ENCODE measurements around the gene CYB5R2. TPM values are rescaled to one million over a fixed set of nuclear protein-coding genes. Genes with fewer than 3 reads are reported as not detected.

CYB5R2 gene
- total RNA-seq, 1 experiment from 2014 or later, result 40.3 TPM

DNA sequence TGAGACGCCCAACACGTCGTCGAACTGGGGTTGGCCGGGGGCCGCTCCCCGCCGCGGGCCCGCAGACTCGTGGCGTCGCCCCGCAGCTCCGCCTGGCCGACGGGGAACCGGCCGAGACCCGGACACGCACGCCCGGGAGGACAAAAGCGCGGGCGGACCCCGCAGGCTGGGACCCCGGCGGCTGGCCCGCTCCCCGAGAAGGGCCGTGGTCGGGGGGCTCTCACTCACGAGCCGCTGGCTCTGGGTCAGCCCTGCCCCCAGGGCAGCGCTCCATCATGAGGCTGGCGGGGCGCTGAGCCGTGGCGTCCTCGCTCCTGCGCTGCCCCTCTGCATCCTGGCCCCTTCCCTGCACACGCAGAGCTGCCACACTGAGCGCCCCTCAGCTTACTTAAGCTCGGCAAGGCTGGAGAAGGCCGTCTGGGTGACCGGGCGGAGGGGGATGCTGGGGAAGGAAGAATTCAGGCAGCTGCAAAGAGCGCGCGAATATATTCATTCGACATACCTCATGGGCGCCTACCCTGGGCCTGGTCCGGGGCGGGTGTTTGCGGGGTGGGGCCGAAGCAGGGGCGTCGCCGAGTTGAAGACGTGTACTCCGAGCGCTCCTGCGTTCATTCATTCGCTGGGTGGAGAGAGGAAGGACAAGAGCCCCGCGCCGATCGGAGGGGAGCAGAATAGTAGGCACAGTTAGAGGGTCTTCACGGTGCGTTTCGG lies 579 bp upstream of the CYB5R2 start:
- POLR2A ChIA-PET, result interaction anchor here (1.7 to 2.5 kb wide), 2 partner anchors 17 to 21 kb away, joined by 4 to 7 read pairs; no protein-coding TSS in a partner anchor
- Mint-ChIP-seq H3K36me3 (peaks cover 12% of the 10 kb centered on the region), H3K27ac (peak overlapping the region; percentile 85; the same call in 1 of the 2 replicates), H3K27me3 (ENCODE audit: low read depth) (0 out of 2 replicates have a peak, but pooled peaks cover 4% of the 10 kb centered on the region), H3K4me1 (peaks cover 51% of the 10 kb centered on the region), H3K9me3 (no peaks in the 10 kb centered on the region), H3K4me3 (peak overlapping the region; percentile 78)
- peak; percentile 84 for ATAC-seq
- CTCF ChIA-PET, result interaction anchor here (0.7 to 1.8 kb wide), 6 partner anchors 8 to 254 kb away, joined by 3 to 7 read pairs (median 4); no protein-coding TSS in a partner anchor
- DNase-seq (ENCODE audit: low spot score), result peak; percentile 77
- no peak for TF ChIP-seq ZNF416 (CRISPR knock-in tag; IDR thresholded peaks at IDR 0.05)
- TF ChIP-seq KAT7 (CRISPR knock-in tag; IDR thresholded peaks at IDR 0.05; ENCODE audit: borderline replicate concordance), result no peak
- no peak for TF ChIP-seq ZNF219 (CRISPR knock-in tag; IDR thresholded peaks at IDR 0.05; ENCODE audit: borderline replicate concordance)
- TF ChIP-seq SOX15 (CRISPR knock-in tag; IDR thresholded peaks at IDR 0.05), result no peak
- no peak for TF ChIP-seq CREB1 (CRISPR knock-in tag; IDR thresholded peaks at IDR 0.05)
- TF ChIP-seq NFATC4 (CRISPR knock-in tag; IDR thresholded peaks at IDR 0.05), result no peak
- peak; percentile 80; the same call in 1 of the 2 replicates for TF ChIP-seq HMGXB4 (CRISPR knock-in tag; IDR thresholded peaks at IDR 0.05)
- TF ChIP-seq TP53 (CRISPR knock-in tag; IDR thresholded peaks at IDR 0.05), result 0 out of 2 replicates have a peak, but pooled peaks have one; percentile 53
- peak; percentile 72; the same call in 1 of the 2 replicates for TF ChIP-seq FOXP1 (CRISPR knock-in tag; IDR thresholded peaks at IDR 0.05; ENCODE audit: borderline replicate concordance)
- no peak for TF ChIP-seq ZNF423 (CRISPR knock-in tag; IDR thresholded peaks at IDR 0.05)
- TF ChIP-seq, protein P1, sequence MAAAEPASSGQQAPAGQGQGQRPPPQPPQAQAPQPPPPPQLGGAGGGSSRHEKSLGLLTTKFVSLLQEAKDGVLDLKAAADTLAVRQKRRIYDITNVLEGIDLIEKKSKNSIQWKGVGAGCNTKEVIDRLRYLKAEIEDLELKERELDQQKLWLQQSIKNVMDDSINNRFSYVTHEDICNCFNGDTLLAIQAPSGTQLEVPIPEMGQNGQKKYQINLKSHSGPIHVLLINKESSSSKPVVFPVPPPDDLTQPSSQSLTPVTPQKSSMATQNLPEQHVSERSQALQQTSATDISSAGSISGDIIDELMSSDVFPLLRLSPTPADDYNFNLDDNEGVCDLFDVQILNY (CRISPR knock-in tag; IDR thresholded peaks at IDR 0.05), result peak; percentile 76
- no peak for TF ChIP-seq ZMAT4 (CRISPR knock-in tag; IDR thresholded peaks at IDR 0.05)
- TF ChIP-seq ZNF317 (CRISPR knock-in tag; IDR thresholded peaks at IDR 0.05; ENCODE audit: borderline replicate concordance, low read depth), result peak; percentile 18
- TF ChIP-seq ZBTB21 (CRISPR knock-in tag; IDR thresholded peaks at IDR 0.05; ENCODE audit: borderline replicate concordance), result no peak; the same call in 1 of the 2 replicates
- no peak for TF ChIP-seq TEAD4 (CRISPR knock-in tag; IDR thresholded peaks at IDR 0.05)
- no peak for TF ChIP-seq GTF2I (CRISPR knock-in tag; conservative IDR thresholded peaks at IDR 0.05)
- TF ChIP-seq, protein P2, sequence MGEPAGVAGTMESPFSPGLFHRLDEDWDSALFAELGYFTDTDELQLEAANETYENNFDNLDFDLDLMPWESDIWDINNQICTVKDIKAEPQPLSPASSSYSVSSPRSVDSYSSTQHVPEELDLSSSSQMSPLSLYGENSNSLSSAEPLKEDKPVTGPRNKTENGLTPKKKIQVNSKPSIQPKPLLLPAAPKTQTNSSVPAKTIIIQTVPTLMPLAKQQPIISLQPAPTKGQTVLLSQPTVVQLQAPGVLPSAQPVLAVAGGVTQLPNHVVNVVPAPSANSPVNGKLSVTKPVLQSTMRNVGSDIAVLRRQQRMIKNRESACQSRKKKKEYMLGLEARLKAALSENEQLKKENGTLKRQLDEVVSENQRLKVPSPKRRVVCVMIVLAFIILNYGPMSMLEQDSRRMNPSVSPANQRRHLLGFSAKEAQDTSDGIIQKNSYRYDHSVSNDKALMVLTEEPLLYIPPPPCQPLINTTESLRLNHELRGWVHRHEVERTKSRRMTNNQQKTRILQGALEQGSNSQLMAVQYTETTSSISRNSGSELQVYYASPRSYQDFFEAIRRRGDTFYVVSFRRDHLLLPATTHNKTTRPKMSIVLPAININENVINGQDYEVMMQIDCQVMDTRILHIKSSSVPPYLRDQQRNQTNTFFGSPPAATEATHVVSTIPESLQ (CRISPR knock-in tag; IDR thresholded peaks at IDR 0.05), result no peak
- TF ChIP-seq OVOL2 (CRISPR knock-in tag; IDR thresholded peaks at IDR 0.05; ENCODE audit: borderline replicate concordance), result no peak
- no peak for TF ChIP-seq MXD4 (CRISPR knock-in tag; IDR thresholded peaks at IDR 0.05; ENCODE audit: borderline replicate concordance)
- peak; percentile 54; the same call in 1 of the 2 replicates for TF ChIP-seq CREM (CRISPR knock-in tag; IDR thresholded peaks at IDR 0.05)
- TF ChIP-seq FOXJ3 (CRISPR knock-in tag; IDR thresholded peaks at IDR 0.05; ENCODE audit: borderline replicate concordance), result no peak
- TF ChIP-seq FOXK1 (CRISPR knock-in tag; IDR thresholded peaks at IDR 0.05), result peak; percentile 47; the same call in 1 of the 2 replicates
- TF ChIP-seq, protein P3, sequence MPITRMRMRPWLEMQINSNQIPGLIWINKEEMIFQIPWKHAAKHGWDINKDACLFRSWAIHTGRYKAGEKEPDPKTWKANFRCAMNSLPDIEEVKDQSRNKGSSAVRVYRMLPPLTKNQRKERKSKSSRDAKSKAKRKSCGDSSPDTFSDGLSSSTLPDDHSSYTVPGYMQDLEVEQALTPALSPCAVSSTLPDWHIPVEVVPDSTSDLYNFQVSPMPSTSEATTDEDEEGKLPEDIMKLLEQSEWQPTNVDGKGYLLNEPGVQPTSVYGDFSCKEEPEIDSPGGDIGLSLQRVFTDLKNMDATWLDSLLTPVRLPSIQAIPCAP (CRISPR knock-in tag; IDR thresholded peaks at IDR 0.05), result no peak
- TF ChIP-seq GABPB1 (CRISPR knock-in tag; IDR thresholded peaks at IDR 0.05), result no peak
- TF ChIP-seq, protein P4, sequence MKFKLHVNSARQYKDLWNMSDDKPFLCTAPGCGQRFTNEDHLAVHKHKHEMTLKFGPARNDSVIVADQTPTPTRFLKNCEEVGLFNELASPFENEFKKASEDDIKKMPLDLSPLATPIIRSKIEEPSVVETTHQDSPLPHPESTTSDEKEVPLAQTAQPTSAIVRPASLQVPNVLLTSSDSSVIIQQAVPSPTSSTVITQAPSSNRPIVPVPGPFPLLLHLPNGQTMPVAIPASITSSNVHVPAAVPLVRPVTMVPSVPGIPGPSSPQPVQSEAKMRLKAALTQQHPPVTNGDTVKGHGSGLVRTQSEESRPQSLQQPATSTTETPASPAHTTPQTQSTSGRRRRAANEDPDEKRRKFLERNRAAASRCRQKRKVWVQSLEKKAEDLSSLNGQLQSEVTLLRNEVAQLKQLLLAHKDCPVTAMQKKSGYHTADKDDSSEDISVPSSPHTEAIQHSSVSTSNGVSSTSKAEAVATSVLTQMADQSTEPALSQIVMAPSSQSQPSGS (CRISPR knock-in tag; IDR thresholded peaks at IDR 0.05; ENCODE audit: borderline replicate concordance, low read depth), result no peak
- no peak for TF ChIP-seq E2F1 (CRISPR knock-in tag; IDR thresholded peaks at IDR 0.05)
- TF ChIP-seq TCF7 (CRISPR knock-in tag; IDR thresholded peaks at IDR 0.05; ENCODE audit: low read depth), result 0 out of 2 replicates have a peak, but pooled peaks have one; percentile 22
- no peak for TF ChIP-seq EMX1 (CRISPR knock-in tag; IDR thresholded peaks at IDR 0.05)
- no peak for TF ChIP-seq JAZF1 (CRISPR knock-in tag; IDR thresholded peaks at IDR 0.05)
- no peak for TF ChIP-seq MYBL2 (CRISPR knock-in tag; IDR thresholded peaks at IDR 0.05)
